NT2/D1 (cell line): ENCODE data around the gene ITGB2.

Experiments
- YY1 ChIP-seq: IDR thresholded peaks from 2 replicates; pipeline ENCODE4 v1.6.1; 2011; ENCODE audit not compliant: insufficient read length, insufficient read depth
- ZNF274 ChIP-seq: IDR thresholded peaks from 2 replicates; pipeline ENCODE4 v1.6.1; 2011; ENCODE audit warnings: mild to moderate bottlenecking, low read depth, low read length

DNA sequence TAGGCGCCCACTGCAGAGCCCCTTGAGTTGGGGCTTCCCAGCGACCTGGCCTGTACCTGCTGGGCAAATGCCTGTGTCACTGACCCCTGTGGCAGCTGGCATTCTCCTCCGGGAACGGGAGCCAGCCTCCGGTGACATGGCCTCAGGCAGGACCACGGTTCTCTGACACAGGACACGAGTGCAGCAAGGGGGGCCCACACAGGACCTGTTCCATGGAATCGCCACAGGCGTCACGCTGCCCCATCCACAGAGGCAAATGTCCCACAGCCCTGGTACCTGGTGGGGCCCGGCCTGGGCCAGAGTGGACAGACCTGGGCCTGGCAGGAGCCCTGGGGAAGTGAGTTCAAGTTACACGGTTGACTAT is 2.6 kb downstream of the ITGB2 start:
- TF ChIP-seq YY1 (no peak), ZNF274 (no peak)
